Liver (tissue), 9 donors: ENCODE measurements around the gene TBC1D16. TPM values are rescaled to one million over a fixed set of nuclear protein-coding genes. Genes with fewer than 3 reads are reported as not detected.

Source experiments
- DNase-seq: peaks from one replicate; pipeline ENCODE4 v3.0.0-alpha.2; 2017; ENCODE audit warnings: low spot score
- H3K27ac ChIP-seq, 2 donors: one replicate each; pipeline ENCODE4 v1.7.0; 2013; ENCODE audit warnings: inconsistent platforms in 2 of 2, low read length in 2 of 2, control low read depth in 1 of 2, low read depth in 1 of 2, mild to moderate bottlenecking in 1 of 2
- H3K27me3 ChIP-seq, 4 donors: one replicate each; pipeline versions ENCODE4 v1.6.1 to v1.7.0; 2013; ENCODE audit warnings: low read length in 3 of 4, inconsistent platforms in 1 of 4, mild to moderate bottlenecking in 1 of 4, moderate library complexity in 1 of 4; ENCODE audit not compliant: control insufficient read depth in 4 of 4, insufficient read depth in 4 of 4
- H3K36me3 ChIP-seq, 4 donors: one replicate each; pipeline versions ENCODE4 v1.6.1 to v1.7.0; 2013; ENCODE audit warnings: low read length in 3 of 4, mild to moderate bottlenecking in 3 of 4, low read depth in 1 of 4, moderate library complexity in 1 of 4; ENCODE audit not compliant: control insufficient read depth in 4 of 4, insufficient read depth in 3 of 4
- H3K4me1 ChIP-seq, 4 donors: one replicate each; pipeline versions ENCODE4 v1.6.1 to v1.7.0; 2013; ENCODE audit warnings: low read length in 3 of 4, mild to moderate bottlenecking in 3 of 4, moderate library complexity in 1 of 4; ENCODE audit not compliant: control insufficient read depth in 4 of 4, insufficient read depth in 4 of 4
- H3K4me3 ChIP-seq, 3 donors: one replicate each; pipeline versions ENCODE4 v1.6.1 to v1.7.0; 2013; ENCODE audit warnings: low read length in 3 of 3, control low read depth in 1 of 3, low read depth in 1 of 3, mild to moderate bottlenecking in 1 of 3
- H3K9ac ChIP-seq, 2 donors: one replicate each; pipeline ENCODE4 v1.7.0; 2013; ENCODE audit warnings: low read length in 2 of 2, mild to moderate bottlenecking in 2 of 2, moderate library complexity in 2 of 2, control low read depth in 1 of 2, low read depth in 1 of 2
- H3K9me3 ChIP-seq, 4 donors: one replicate each; pipeline versions ENCODE4 v1.6.1 to v1.7.0; 2013; ENCODE audit warnings: low read length in 3 of 4; ENCODE audit not compliant: control insufficient read depth in 4 of 4
- EGR1 ChIP-seq, 2 donors: IDR thresholded peaks; 2 replicates each; pipeline ENCODE4 v1.6.1; 2016 to 2018; ENCODE audit warnings: antibody characterized with exemption in 2 of 2, low read depth in 2 of 2
- FOXA1 ChIP-seq: IDR thresholded peaks from 2 replicates; pipeline ENCODE4 v1.6.1; 2016; ENCODE audit warnings: antibody characterized with exemption
- FOXA2 ChIP-seq: IDR thresholded peaks from 2 replicates; pipeline ENCODE4 v1.6.1; 2016; ENCODE audit warnings: antibody characterized with exemption
- GABPA ChIP-seq, 2 donors: IDR thresholded peaks in 1 of 2; conservative IDR thresholded peaks in 1 of 2; 2 replicates each; pipeline ENCODE4 v1.6.1; 2016; ENCODE audit warnings: antibody characterized with exemption in 2 of 2, mild to moderate bottlenecking in 1 of 2, moderate library complexity in 1 of 2
- HNF4A ChIP-seq, 2 donors: conservative IDR thresholded peaks; 2 replicates each; pipeline ENCODE4 v1.6.1; 2016; ENCODE audit warnings: antibody characterized with exemption in 2 of 2, mild to moderate bottlenecking in 2 of 2
- HNF4G ChIP-seq: IDR thresholded peaks from 2 replicates; pipeline ENCODE4 v1.6.1; 2016; ENCODE audit warnings: antibody characterized with exemption
- JUND ChIP-seq, 2 donors: IDR thresholded peaks; 2 replicates each; pipeline ENCODE4 v1.6.1; 2016; ENCODE audit warnings: antibody characterized with exemption in 2 of 2
- MAX ChIP-seq: IDR thresholded peaks from 2 replicates; pipeline ENCODE4 v1.6.1; 2016; ENCODE audit warnings: antibody characterized with exemption
- NR2F2 ChIP-seq: IDR thresholded peaks from 2 replicates; pipeline ENCODE4 v1.6.1; 2016; ENCODE audit warnings: antibody characterized with exemption
- RAD21 ChIP-seq, 2 donors: IDR thresholded peaks; 2 replicates each; pipeline ENCODE4 v1.6.1; 2016; ENCODE audit warnings: antibody characterized with exemption in 2 of 2, mild to moderate bottlenecking in 2 of 2
- RXRA ChIP-seq, 2 donors: IDR thresholded peaks; 2 replicates each; pipeline ENCODE4 v1.6.1; 2017 to 2018; ENCODE audit warnings: antibody characterized with exemption in 2 of 2, mild to moderate bottlenecking in 1 of 2
- SP1 ChIP-seq: IDR thresholded peaks from 2 replicates; pipeline ENCODE4 v1.6.1; 2018; ENCODE audit warnings: antibody characterized with exemption, mild to moderate bottlenecking
- TAF1 ChIP-seq: conservative IDR thresholded peaks from 2 replicates; pipeline ENCODE4 v1.6.1; 2016; ENCODE audit warnings: antibody characterized with exemption, mild to moderate bottlenecking
- YY1 ChIP-seq: IDR thresholded peaks from 2 replicates; pipeline ENCODE4 v1.6.1; 2016; ENCODE audit warnings: antibody characterized with exemption, mild to moderate bottlenecking
- ZBTB33 ChIP-seq: IDR thresholded peaks from 2 replicates; pipeline ENCODE4 v1.6.1; 2016; ENCODE audit warnings: antibody characterized with exemption
- WGBS: extraction: QIAGEN DNeasy Blood & Tissue Kit; methylation state at CpG from one replicate; pipeline ENCODE4 v1.1.7; 2013; 5-methylcytosine and 5-hydroxymethylcytosine counted together
- polyA plus RNA-seq, 2 donors: library from polyadenylated mRNA; stranded (reverse) in 1 of 2; unstranded in 1 of 2; fragments of 200-250 nt in 1 of 2; fragments of >200 nt in 1 of 2; fragmentation: Nextera tagmentation in 1 of 2; extraction: Ambion mirVana in 1 of 2; gene quantifications; one replicate each; pipeline versions ENCODE4 v1.2.1 to v1.2.3, GENCODE V29; 2013 to 2015
- total RNA-seq, 2 donors: library from RNA; depleted of rRNA; stranded (reverse); fragments of >200 nt; gene quantifications; one replicate each; pipeline ENCODE4 v1.2.3, GENCODE V29; 2014
- TF ChIP-seq, protein P1 (sequence below): IDR thresholded peaks from 2 replicates; pipeline ENCODE4 v1.6.1; 2016; ENCODE audit warnings: antibody characterized with exemption, mild to moderate bottlenecking
- TF ChIP-seq, protein P2 (sequence below): fragments of 150-350 bp; IDR thresholded peaks from 2 replicates; pipeline ENCODE4 v1.5.1; 2017; ENCODE audit warnings: improper control_type of control experiment, low read depth, low read length; ENCODE audit not compliant: missing input control
- TF ChIP-seq, protein P3 (sequence below): IDR thresholded peaks from 2 replicates; pipeline ENCODE4 v1.6.1; 2016; ENCODE audit warnings: antibody characterized with exemption
- donor health status: healthy.
- donor health status: healthy.
- donor health status: healthy.
- donor health status: healthy.
- donor health status: healthy.

TBC1D16 gene
- total and polyA plus RNA-seq, 4 donors = 3.4 to 29.5 (median 4.7) TPM

GRCh38 chr17:79993390-79994227 lies 42.1 kb downstream of the TBC1D16 start:
- TF ChIP-seq NR2F2 = peak; percentile 46
- TF ChIP-seq, protein P1, sequence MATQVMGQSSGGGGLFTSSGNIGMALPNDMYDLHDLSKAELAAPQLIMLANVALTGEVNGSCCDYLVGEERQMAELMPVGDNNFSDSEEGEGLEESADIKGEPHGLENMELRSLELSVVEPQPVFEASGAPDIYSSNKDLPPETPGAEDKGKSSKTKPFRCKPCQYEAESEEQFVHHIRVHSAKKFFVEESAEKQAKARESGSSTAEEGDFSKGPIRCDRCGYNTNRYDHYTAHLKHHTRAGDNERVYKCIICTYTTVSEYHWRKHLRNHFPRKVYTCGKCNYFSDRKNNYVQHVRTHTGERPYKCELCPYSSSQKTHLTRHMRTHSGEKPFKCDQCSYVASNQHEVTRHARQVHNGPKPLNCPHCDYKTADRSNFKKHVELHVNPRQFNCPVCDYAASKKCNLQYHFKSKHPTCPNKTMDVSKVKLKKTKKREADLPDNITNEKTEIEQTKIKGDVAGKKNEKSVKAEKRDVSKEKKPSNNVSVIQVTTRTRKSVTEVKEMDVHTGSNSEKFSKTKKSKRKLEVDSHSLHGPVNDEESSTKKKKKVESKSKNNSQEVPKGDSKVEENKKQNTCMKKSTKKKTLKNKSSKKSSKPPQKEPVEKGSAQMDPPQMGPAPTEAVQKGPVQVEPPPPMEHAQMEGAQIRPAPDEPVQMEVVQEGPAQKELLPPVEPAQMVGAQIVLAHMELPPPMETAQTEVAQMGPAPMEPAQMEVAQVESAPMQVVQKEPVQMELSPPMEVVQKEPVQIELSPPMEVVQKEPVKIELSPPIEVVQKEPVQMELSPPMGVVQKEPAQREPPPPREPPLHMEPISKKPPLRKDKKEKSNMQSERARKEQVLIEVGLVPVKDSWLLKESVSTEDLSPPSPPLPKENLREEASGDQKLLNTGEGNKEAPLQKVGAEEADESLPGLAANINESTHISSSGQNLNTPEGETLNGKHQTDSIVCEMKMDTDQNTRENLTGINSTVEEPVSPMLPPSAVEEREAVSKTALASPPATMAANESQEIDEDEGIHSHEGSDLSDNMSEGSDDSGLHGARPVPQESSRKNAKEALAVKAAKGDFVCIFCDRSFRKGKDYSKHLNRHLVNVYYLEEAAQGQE = peak; percentile 74
- peak; percentile 68 for TF ChIP-seq HNF4G
- TF ChIP-seq FOXA2 = peak; percentile 63
- peak; percentile 89 for TF ChIP-seq MAX
- peak; percentile 59 to 90 for TF ChIP-seq JUND (IDR thresholded peaks at IDR 0.05)
- peak; percentile 90 to 93 for TF ChIP-seq RXRA (IDR thresholded peaks at IDR 0.05)
- TF ChIP-seq HNF4A (conservative IDR thresholded peaks at IDR 0.05) = peak; percentile 83 to 90
- TF ChIP-seq ZBTB33 = peak; percentile 87
- TF ChIP-seq, protein P2, sequence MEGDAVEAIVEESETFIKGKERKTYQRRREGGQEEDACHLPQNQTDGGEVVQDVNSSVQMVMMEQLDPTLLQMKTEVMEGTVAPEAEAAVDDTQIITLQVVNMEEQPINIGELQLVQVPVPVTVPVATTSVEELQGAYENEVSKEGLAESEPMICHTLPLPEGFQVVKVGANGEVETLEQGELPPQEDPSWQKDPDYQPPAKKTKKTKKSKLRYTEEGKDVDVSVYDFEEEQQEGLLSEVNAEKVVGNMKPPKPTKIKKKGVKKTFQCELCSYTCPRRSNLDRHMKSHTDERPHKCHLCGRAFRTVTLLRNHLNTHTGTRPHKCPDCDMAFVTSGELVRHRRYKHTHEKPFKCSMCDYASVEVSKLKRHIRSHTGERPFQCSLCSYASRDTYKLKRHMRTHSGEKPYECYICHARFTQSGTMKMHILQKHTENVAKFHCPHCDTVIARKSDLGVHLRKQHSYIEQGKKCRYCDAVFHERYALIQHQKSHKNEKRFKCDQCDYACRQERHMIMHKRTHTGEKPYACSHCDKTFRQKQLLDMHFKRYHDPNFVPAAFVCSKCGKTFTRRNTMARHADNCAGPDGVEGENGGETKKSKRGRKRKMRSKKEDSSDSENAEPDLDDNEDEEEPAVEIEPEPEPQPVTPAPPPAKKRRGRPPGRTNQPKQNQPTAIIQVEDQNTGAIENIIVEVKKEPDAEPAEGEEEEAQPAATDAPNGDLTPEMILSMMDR = no peak
- no peak for TF ChIP-seq GABPA (IDR thresholded peaks at IDR 0.05 in 1 of 2, conservative IDR thresholded peaks at IDR 0.05 in 1 of 2)
- no peak for TF ChIP-seq EGR1 (IDR thresholded peaks at IDR 0.05; ENCODE audit: low read depth in 2 of 2)
- peak; percentile 10 to 34 for TF ChIP-seq RAD21 (IDR thresholded peaks at IDR 0.05)
- peak; percentile 94 for TF ChIP-seq SP1
- TF ChIP-seq TAF1 = peak; percentile 85
- TF ChIP-seq FOXA1 = peak; percentile 43
- TF ChIP-seq, protein P3, sequence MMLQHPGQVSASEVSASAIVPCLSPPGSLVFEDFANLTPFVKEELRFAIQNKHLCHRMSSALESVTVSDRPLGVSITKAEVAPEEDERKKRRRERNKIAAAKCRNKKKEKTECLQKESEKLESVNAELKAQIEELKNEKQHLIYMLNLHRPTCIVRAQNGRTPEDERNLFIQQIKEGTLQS = peak; percentile 96
- peak; percentile 86 for TF ChIP-seq YY1
- peak overlapping the region; percentile 10 to 71 for H3K9ac ChIP-seq
- peaks cover 32 to 54% (median 48%) of the 10 kb centered on the region in 4 donors for H3K4me1 ChIP-seq
- no peaks in the 10 kb centered on the region for H3K9me3 ChIP-seq
- peak overlapping the region; percentile 14 to 55 for H3K27ac ChIP-seq
- no peak overlapping the region for H3K4me3 ChIP-seq
- WGBS = 24% methylated on average over 22 of the region's 22 CpGs
- DNase-seq = peak; percentile 67
- H3K27me3 ChIP-seq = no peaks in the 10 kb centered on the region
- no peaks in the 10 kb centered on the region for H3K36me3 ChIP-seq
